VCaP (cell line): ENCODE results near the gene GPRIN3.

ENCODE experiments used
- H3K27ac ChIP-seq: fragments of 450-650 bp; 2 replicates; pipeline ENCODE4 v1.5.1; 2017
- TF ChIP-seq, protein P1 (sequence below): fragments of 450-650 bp; conservative IDR thresholded peaks from 2 replicates; pipeline ENCODE4 v1.5.1; 2017; ENCODE audit warnings: mild to moderate bottlenecking, moderate library complexity

GPRIN3 gene

DNA sequence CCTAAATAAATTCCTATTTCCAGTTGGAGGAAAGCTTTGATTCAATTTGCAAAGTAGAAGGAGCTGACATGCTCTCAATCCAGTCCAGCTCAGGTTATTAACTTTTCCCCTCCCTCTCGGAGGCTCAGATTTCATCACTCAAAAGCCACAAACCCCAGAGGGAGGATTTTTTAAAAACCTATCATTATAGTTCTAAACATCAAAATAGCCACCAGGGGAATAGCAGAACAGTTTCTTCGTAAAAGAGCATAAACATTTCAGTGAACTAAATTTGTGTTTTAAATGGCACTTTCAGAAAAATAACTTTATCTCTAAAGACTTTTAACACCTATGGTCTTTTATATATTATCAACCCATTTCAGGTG is 8.8 kb downstream of the GPRIN3 start:
- TF ChIP-seq, protein P1, sequence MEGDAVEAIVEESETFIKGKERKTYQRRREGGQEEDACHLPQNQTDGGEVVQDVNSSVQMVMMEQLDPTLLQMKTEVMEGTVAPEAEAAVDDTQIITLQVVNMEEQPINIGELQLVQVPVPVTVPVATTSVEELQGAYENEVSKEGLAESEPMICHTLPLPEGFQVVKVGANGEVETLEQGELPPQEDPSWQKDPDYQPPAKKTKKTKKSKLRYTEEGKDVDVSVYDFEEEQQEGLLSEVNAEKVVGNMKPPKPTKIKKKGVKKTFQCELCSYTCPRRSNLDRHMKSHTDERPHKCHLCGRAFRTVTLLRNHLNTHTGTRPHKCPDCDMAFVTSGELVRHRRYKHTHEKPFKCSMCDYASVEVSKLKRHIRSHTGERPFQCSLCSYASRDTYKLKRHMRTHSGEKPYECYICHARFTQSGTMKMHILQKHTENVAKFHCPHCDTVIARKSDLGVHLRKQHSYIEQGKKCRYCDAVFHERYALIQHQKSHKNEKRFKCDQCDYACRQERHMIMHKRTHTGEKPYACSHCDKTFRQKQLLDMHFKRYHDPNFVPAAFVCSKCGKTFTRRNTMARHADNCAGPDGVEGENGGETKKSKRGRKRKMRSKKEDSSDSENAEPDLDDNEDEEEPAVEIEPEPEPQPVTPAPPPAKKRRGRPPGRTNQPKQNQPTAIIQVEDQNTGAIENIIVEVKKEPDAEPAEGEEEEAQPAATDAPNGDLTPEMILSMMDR: no peak
- no peak overlapping the region for H3K27ac ChIP-seq

DNA sequence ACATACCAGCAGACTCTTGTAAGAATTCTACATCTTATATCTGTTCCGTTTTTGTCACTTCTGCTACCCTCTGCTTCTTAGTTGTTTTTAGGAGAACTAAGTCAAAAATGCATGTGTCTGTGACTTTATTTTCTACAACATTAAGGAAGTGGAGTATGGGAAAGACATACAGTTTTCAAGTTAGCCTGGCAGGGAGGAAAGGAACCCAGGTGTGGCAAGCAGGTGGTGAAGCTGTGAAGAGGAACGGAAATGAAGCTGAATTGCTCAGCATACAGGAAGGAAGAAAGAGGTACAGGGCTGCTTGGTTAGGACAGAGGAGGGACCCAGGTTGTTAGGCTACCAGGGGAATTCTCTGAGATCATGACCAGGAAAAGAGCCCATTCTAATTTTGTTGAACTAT is 9.4 kb downstream of the GPRIN3 start:
- no peak overlapping the region for H3K27ac ChIP-seq
- TF ChIP-seq, protein P1: no peak

DNA sequence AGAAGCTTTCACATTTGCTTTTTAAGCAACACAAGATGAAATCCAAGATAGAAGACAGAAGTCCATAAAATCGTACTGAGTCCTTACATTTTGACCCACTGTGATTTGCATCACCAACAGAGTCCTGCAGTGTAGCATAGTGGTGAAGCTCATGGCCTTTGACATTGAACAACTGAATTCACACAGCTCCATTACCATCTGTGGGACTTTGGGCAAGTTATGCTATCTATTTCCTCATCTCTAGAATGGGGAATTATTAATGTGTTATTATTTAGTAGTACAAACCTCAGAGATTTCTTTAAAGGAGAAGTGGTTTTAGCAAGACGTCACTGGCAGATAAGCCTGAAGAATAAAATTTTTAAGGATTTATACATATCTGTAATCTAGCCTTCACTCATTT is 10.7 kb downstream of the GPRIN3 start:
- TF ChIP-seq, protein P1: no peak
- H3K27ac ChIP-seq: no peak overlapping the region

DNA sequence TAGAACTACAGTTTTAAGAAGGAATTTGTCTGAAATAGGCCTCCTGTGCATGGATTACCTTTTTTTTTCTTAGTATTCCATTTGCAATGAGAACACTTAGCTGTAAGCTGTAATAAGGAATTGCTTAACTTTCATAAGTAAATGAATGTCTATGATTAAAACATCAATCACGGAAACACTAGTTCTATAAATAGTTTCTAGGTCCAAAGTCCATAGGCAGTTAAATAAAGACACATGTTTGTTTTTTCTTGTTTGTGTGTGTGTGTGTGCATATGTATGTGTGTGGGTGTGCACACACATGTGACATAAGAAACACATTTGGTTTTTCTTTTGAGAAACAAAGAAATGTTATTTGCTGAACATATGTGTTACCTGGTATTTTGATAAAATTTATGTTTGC is 11.2 kb downstream of the GPRIN3 start:
- TF ChIP-seq, protein P1: no peak
- H3K27ac ChIP-seq: no peak overlapping the region

DNA sequence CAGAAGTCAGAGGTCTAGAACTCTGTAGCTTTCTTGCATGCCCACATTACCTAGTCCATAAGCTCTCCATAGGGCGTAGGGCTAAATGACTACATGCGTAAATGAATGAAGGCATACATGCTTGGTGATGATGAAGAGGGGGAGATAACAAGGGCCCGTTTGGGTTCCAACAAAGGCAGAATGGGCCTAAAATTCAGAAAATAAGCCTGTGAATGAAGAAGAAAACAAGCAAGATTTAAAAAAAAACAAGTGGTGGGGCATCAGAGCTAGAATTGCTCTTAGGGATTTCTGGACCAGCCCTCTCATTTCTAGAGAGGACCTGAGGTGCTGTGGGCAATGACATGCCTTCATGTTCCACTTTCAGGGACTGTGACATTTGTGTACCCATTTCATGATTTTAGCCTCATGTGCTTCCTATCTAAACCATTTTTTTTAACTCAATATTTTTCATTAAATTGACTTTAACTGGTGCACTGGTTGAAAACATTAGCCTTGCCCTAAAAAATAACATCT is 12.1 kb downstream of the GPRIN3 start:
- TF ChIP-seq, protein P1: no peak
- no peak overlapping the region for H3K27ac ChIP-seq

DNA sequence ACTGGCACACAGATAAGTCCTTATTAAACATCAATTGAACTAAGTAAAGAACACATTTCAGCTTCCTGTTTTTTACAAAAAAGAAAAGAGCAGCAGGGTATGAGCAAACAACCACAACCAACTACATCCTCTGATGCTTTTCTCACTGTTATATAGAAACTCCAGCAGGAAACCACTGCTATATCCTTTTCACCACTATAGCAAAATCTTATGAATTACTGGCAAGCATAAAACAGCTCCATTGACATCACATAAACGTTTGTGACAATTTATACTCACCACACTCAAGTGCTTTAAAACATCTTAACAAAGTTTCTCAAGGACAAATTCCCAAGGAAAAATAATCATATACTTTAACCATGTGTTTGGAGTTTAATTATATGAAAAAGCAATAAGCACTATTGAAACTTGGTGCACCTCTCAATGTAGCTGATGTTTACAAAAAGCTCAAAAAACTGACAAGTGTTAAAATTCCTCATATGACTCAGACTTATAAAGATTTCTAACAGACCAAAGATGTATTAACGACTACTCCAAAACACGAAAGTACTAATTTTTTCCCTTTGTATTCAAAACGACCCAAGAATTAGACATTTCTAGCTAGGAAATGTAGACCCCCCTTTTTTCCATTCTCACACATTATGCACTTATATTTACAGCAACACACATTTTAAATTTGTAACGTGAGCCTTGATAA is 12.9 kb downstream of the GPRIN3 start:
- no peak overlapping the region for H3K27ac ChIP-seq
- TF ChIP-seq, protein P1: no peak

DNA sequence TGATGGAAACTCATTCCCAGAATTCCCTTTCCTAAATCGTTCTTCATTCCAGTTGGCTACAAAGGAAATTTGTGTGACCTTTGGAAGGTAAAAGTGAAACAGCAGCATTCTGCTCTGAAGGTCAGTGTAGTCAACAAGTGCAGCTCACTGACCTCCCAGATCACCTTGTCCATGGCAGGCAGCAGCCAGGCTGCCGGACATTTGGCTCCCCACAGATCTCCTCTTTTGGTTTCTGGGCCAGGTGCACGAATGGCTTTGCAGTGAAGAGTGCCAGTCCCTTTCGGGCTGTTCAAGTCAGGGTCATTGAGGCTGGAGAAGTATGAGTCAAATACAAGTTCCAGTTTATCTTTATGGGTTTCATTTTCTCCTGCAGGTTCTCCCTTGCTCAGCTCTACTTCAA is 14.3 kb downstream of the GPRIN3 start:
- TF ChIP-seq, protein P1: no peak
- no peak overlapping the region for H3K27ac ChIP-seq
